ENCODE data around the gene LEO1.
A peak's percentile ranks its signal among the peaks of the same experiment; 100 is the strongest.

LEO1 gene

GRCh38 chr15:52008359-52008697 is 36.8 kb upstream of the LEO1 start:
- Histone ChIP-seq H3K9me3 (ENCODE audit: control insufficient read depth, insufficient read depth, low read length) (no peaks in the 10 kb centered on the region), H3F3A (ENCODE audit: control insufficient read depth, insufficient read depth) (peaks cover 4% of the 10 kb centered on the region; the same call in 1 of the 2 replicates), H3K4me1 (ENCODE audit: control insufficient read depth, low read length) (peaks cover 44% of the 10 kb centered on the region), H3K4me3 (ENCODE audit: low read length) (peak overlapping the region; percentile 10; the same call in 1 of the 2 replicates), H3K27ac (ENCODE audit: low read depth, low read length) (0 out of 2 replicates have a peak overlapping the region, but pooled peaks have one; percentile 36), H3K4me2 (ENCODE audit: low read length) (peak overlapping the region; percentile 60), H3K9me2 (replicated peaks; ENCODE audit: control insufficient read depth, low read length) (no peaks in the 10 kb centered on the region), H4K20me1 (ENCODE audit: control insufficient read depth, insufficient read depth, low read depth, low read length) (no peaks in the 10 kb centered on the region), H3K36me3 (ENCODE audit: control insufficient read depth, low read length) (no peaks in the 10 kb centered on the region), H3K27me3 (ENCODE audit: control insufficient read depth, low read length) (no peaks in the 10 kb centered on the region), H3K79me2 (ENCODE audit: control insufficient read depth, low read length) (no peaks in the 10 kb centered on the region)
- TF ChIP-seq CTCF (IDR thresholded peaks at IDR 0.05; ENCODE audit: low read depth, low read length, poor library complexity, severe bottlenecking), result no peak
- TF ChIP-seq EZH2phosphoT487 (IDR thresholded peaks at IDR 0.05; ENCODE audit: borderline replicate concordance, low read length), result no peak

GRCh38 chr15:52006702-52007340 is 35.2 kb upstream of the LEO1 start:
- H3K79me2 ChIP-seq (ENCODE audit: control insufficient read depth, low read length), result no peaks in the 10 kb centered on the region
- no peaks in the 10 kb centered on the region for H4K20me1 ChIP-seq (ENCODE audit: control insufficient read depth, insufficient read depth, low read depth, low read length)
- H3K9me2 ChIP-seq (replicated peaks; ENCODE audit: control insufficient read depth, low read length), result no peaks in the 10 kb centered on the region
- H3K9me3 ChIP-seq (ENCODE audit: control insufficient read depth, insufficient read depth, low read length), result peaks cover 7% of the 10 kb centered on the region; the same call in 1 of the 2 replicates
- peaks cover 4% of the 10 kb centered on the region; the same call in 1 of the 2 replicates for H3F3A ChIP-seq (ENCODE audit: control insufficient read depth, insufficient read depth)
- H3K27me3 ChIP-seq (ENCODE audit: control insufficient read depth, low read length), result no peaks in the 10 kb centered on the region
- H3K4me2 ChIP-seq (ENCODE audit: low read length), result peak overlapping the region; percentile 13
- no peak for TF ChIP-seq EZH2phosphoT487 (IDR thresholded peaks at IDR 0.05; ENCODE audit: borderline replicate concordance, low read length)
- no peak for TF ChIP-seq CTCF (IDR thresholded peaks at IDR 0.05; ENCODE audit: low read depth, low read length, poor library complexity, severe bottlenecking)
- H3K4me3 ChIP-seq (ENCODE audit: low read length), result no peak overlapping the region
- no peak overlapping the region for H3K27ac ChIP-seq (ENCODE audit: low read depth, low read length)
- no peaks in the 10 kb centered on the region for H3K36me3 ChIP-seq (ENCODE audit: control insufficient read depth, low read length)
- H3K4me1 ChIP-seq (ENCODE audit: control insufficient read depth, low read length), result peaks cover 45% of the 10 kb centered on the region

- Histone ChIP-seq H3K4me2 (ENCODE audit: low read length) (peak overlapping the region; percentile 13), H3K9me2 (replicated peaks; ENCODE audit: control insufficient read depth, low read length) (no peaks in the 10 kb centered on the region)
Measured at GRCh38 chr15:52005748-52006701, 34.4 kb upstream of the LEO1 start.

More at GRCh38 chr15:52005748-52006701, 34.4 kb upstream of the LEO1 start:
- TF ChIP-seq EZH2phosphoT487 (IDR thresholded peaks at IDR 0.05; ENCODE audit: borderline replicate concordance, low read length) (no peak), CTCF (IDR thresholded peaks at IDR 0.05; ENCODE audit: low read depth, low read length, poor library complexity, severe bottlenecking) (no peak)
- peaks cover 7% of the 10 kb centered on the region; the same call in 1 of the 2 replicates for H3K9me3 ChIP-seq (ENCODE audit: control insufficient read depth, insufficient read depth, low read length)
- H3K79me2 ChIP-seq (ENCODE audit: control insufficient read depth, low read length), result no peaks in the 10 kb centered on the region
- no peaks in the 10 kb centered on the region for H3K27me3 ChIP-seq (ENCODE audit: control insufficient read depth, low read length)
- peaks cover 4% of the 10 kb centered on the region; the same call in 1 of the 2 replicates for H3F3A ChIP-seq (ENCODE audit: control insufficient read depth, insufficient read depth)
- no peak overlapping the region for H3K4me3 ChIP-seq (ENCODE audit: low read length)
- H4K20me1 ChIP-seq (ENCODE audit: control insufficient read depth, insufficient read depth, low read depth, low read length), result no peaks in the 10 kb centered on the region
- no peak overlapping the region for H3K27ac ChIP-seq (ENCODE audit: low read depth, low read length)
- no peaks in the 10 kb centered on the region for H3K36me3 ChIP-seq (ENCODE audit: control insufficient read depth, low read length)
- peaks cover 45% of the 10 kb centered on the region for H3K4me1 ChIP-seq (ENCODE audit: control insufficient read depth, low read length)

Data from DOHH2 (cell line).